Measurements from ENCODE around the gene VPS26A. TPM values are rescaled to one million over a fixed set of nuclear protein-coding genes. Genes with fewer than 3 reads are reported as not detected.

The VPS26A gene
- polyA plus RNA-seq, 3 donors, result 10.1 to 58.3 (median 42.1) TPM

DNA sequence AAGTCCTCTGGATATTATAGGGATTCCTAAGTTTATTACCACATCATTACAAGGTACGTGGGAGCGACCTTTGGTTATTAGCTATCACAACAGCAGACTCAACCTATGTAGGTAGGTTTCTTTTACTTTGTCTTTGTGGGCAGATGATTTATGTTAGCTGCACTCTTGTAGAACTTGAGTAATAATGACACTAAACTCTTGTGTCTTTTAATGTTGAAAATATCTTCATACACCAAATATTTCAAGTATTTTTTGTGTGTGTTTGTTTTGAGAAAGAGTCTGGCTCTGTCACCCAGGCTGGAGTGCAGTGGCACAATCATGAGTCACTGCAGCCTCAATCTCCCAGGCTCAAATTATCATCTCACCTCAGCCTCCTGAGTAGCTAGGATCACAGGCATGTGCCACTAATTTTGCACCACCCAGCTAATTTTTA, 36.8 kb downstream of the VPS26A start:
- H3K36me3 ChIP-seq (replicated peaks in 1 of 2; ENCODE audit: control insufficient read depth in 1 of 2, insufficient read depth in 2 of 2, low read length in 2 of 2), result peaks cover 59 to 91% of the 10 kb centered on the region in 2 donors
- no peaks in the 10 kb centered on the region for H3K9me3 ChIP-seq (replicated peaks in 1 of 2; ENCODE audit: control insufficient read depth in 1 of 2, insufficient read depth in 1 of 2, low read length in 2 of 2)
- no peaks in the 10 kb centered on the region for H3K27me3 ChIP-seq (ENCODE audit: control insufficient read depth in 2 of 2, insufficient read depth in 2 of 2, low read length in 2 of 2)
- H3K4me3 Mint-ChIP-seq, result no peak overlapping the region
- H3K27me3 Mint-ChIP-seq (ENCODE audit: low read depth in 3 of 3), result peaks cover 0 to 2% (median 0%) of the 10 kb centered on the region in 3 donors
- no peaks in the 10 kb centered on the region for H3K9me3 Mint-ChIP-seq
- TF ChIP-seq, protein P1, sequence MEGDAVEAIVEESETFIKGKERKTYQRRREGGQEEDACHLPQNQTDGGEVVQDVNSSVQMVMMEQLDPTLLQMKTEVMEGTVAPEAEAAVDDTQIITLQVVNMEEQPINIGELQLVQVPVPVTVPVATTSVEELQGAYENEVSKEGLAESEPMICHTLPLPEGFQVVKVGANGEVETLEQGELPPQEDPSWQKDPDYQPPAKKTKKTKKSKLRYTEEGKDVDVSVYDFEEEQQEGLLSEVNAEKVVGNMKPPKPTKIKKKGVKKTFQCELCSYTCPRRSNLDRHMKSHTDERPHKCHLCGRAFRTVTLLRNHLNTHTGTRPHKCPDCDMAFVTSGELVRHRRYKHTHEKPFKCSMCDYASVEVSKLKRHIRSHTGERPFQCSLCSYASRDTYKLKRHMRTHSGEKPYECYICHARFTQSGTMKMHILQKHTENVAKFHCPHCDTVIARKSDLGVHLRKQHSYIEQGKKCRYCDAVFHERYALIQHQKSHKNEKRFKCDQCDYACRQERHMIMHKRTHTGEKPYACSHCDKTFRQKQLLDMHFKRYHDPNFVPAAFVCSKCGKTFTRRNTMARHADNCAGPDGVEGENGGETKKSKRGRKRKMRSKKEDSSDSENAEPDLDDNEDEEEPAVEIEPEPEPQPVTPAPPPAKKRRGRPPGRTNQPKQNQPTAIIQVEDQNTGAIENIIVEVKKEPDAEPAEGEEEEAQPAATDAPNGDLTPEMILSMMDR (IDR thresholded peaks at IDR 0.05), result no peak
- H3K36me3 Mint-ChIP-seq, result peaks cover 50 to 78% of the 10 kb centered on the region in 2 donors
- no peak overlapping the region for H3K4me3 ChIP-seq (replicated peaks in 1 of 3; ENCODE audit: low read depth in 2 of 3, low read length in 3 of 3)
- no CpG with 5 or more reads among the region's 2 CpGs for WGBS (ENCODE audit: insufficient coverage)
- no peaks in the 10 kb centered on the region for H3K4me1 Mint-ChIP-seq
- no peak overlapping the region for H3K9ac ChIP-seq (ENCODE audit: insufficient read depth, low read length, poor library complexity, severe bottlenecking)
- H3K4me1 ChIP-seq (ENCODE audit: control insufficient read depth in 1 of 2, insufficient read depth in 2 of 2, low read length in 2 of 2), result no peaks in the 10 kb centered on the region
- peak overlapping the region in 2 of 7 donors; percentile 33 to 58 for H3K27ac Mint-ChIP-seq
- peaks cover 9% of the 10 kb centered on the region for H4K20me1 ChIP-seq (ENCODE audit: insufficient read depth, low read length)
- no peak overlapping the region for H3K27ac ChIP-seq (ENCODE audit: low read depth in 1 of 2, low read length in 2 of 2)
- DNase-seq, result no peak
- intact Hi-C loops (cut with micrococcal nuclease), result no loop called here
- no peak overlapping the region for H2AFZ ChIP-seq (ENCODE audit: insufficient read depth, low read depth, low read length, poor library complexity, severe bottlenecking)
- peaks cover 9% of the 10 kb centered on the region for H3K79me2 ChIP-seq (ENCODE audit: insufficient read depth, low read length)
- no peak overlapping the region for H3K4me2 ChIP-seq (replicated peaks; ENCODE audit: extremely low read depth, low read length, poor library complexity, severe bottlenecking)

DNA sequence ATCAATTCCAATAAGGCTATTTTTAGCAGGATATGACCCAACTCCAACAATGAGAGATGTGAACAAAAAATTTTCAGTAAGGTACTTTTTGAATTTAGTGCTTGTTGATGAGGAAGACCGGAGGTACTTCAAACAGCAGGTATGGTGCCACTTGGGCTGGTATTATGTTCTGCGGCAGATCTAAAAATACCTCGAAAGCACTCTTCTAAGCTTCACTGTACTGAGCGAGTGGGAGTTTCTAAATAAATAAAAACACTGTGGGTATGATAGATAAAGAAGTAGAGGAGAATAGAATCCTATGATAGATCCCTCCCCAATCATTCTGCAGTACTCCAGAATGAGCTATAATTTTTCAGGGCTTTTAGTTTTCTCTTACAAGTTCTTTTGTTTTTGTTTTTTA, 44.5 kb downstream of the VPS26A start:
- no peak overlapping the region for H3K4me3 Mint-ChIP-seq
- H3K4me1 Mint-ChIP-seq, result no peaks in the 10 kb centered on the region
- no peaks in the 10 kb centered on the region for H3K79me2 ChIP-seq (ENCODE audit: insufficient read depth, low read length)
- H3K27ac Mint-ChIP-seq, result peak overlapping the region in 1 of 7 donors; percentile 57
- H2AFZ ChIP-seq (ENCODE audit: insufficient read depth, low read depth, low read length, poor library complexity, severe bottlenecking), result no peak overlapping the region
- H3K9me3 ChIP-seq (replicated peaks in 1 of 2; ENCODE audit: control insufficient read depth in 1 of 2, insufficient read depth in 1 of 2, low read length in 2 of 2), result no peaks in the 10 kb centered on the region
- peaks cover 62 to 85% of the 10 kb centered on the region in 2 donors for H3K36me3 Mint-ChIP-seq
- DNase-seq, result no peak
- H3K27me3 Mint-ChIP-seq (ENCODE audit: low read depth in 3 of 3), result no peaks in the 10 kb centered on the region
- TF ChIP-seq, protein P1 (IDR thresholded peaks at IDR 0.05), result no peak
- no peak overlapping the region for H3K9ac ChIP-seq (ENCODE audit: insufficient read depth, low read length, poor library complexity, severe bottlenecking)
- peaks cover 62 to 93% of the 10 kb centered on the region in 2 donors for H3K36me3 ChIP-seq (replicated peaks in 1 of 2; ENCODE audit: control insufficient read depth in 1 of 2, insufficient read depth in 2 of 2, low read length in 2 of 2)
- intact Hi-C loops (cut with micrococcal nuclease), result no loop called here
- no peak overlapping the region for H3K27ac ChIP-seq (ENCODE audit: low read depth in 1 of 2, low read length in 2 of 2)
- H3K9me3 Mint-ChIP-seq, result peaks cover 0 to 2% (median 0%) of the 10 kb centered on the region in 7 donors
- H3K4me2 ChIP-seq (replicated peaks; ENCODE audit: extremely low read depth, low read length, poor library complexity, severe bottlenecking), result no peak overlapping the region
- no peak overlapping the region for H3K4me3 ChIP-seq (replicated peaks in 1 of 3; ENCODE audit: low read depth in 2 of 3, low read length in 3 of 3)
- H4K20me1 ChIP-seq (ENCODE audit: insufficient read depth, low read length), result peaks cover under 1% of the 10 kb centered on the region
- H3K4me1 ChIP-seq (ENCODE audit: control insufficient read depth in 1 of 2, insufficient read depth in 2 of 2, low read length in 2 of 2), result no peaks in the 10 kb centered on the region
- WGBS (ENCODE audit: insufficient coverage), result no CpG with 5 or more reads among the region's 4 CpGs
- no peaks in the 10 kb centered on the region for H3K27me3 ChIP-seq (ENCODE audit: control insufficient read depth in 2 of 2, insufficient read depth in 2 of 2, low read length in 2 of 2)
